ENCODE measurements around the gene GMDS. TPM values are rescaled to one million over a fixed set of nuclear protein-coding genes. Genes with fewer than 3 reads are reported as not detected.

Gene GMDS
- total RNA-seq, 2 donors from 2014 or later = 25.4 to 29.5 TPM

- Histone ChIP-seq H3K4me3 (ENCODE audit: low read length) (no peak overlapping the region), H3K36me3 (ENCODE audit: control insufficient read depth, insufficient read depth, low read length) (peaks cover 7% of the 10 kb centered on the region), H3K9ac (ENCODE audit: extremely low read depth, low read length, poor library complexity, severe bottlenecking) (no peak overlapping the region), H3K4me1 (ENCODE audit: control insufficient read depth, insufficient read depth, low read length) (no peaks in the 10 kb centered on the region), H3K27me3 (ENCODE audit: control insufficient read depth, insufficient read depth, low read length, poor library complexity, severe bottlenecking) (no peaks in the 10 kb centered on the region), H3K9me3 (ENCODE audit: control insufficient read depth, low read length) (no peaks in the 10 kb centered on the region), H3K27ac (ENCODE audit: low read depth, low read length) (no peak overlapping the region)
- Mint-ChIP-seq H3K36me3 (ENCODE audit: low read depth) (peaks cover 26% of the 10 kb centered on the region), H3K27ac (no peak overlapping the region), H3K4me1 (no peaks in the 10 kb centered on the region), H3K9me3 (no peaks in the 10 kb centered on the region), H3K4me3 (no peak overlapping the region), H3K27me3 (ENCODE audit: insufficient read depth) (no peaks in the 10 kb centered on the region)
- DNase-seq = no peak
- no peak for TF ChIP-seq CTCF (conservative IDR thresholded peaks at IDR 0.05)
- 91 to 94% methylated on average over 3 of the region's 3 CpGs for WGBS, 2 experiments (ENCODE audit: insufficient coverage in 1 of 2, insufficient read length in 1 of 2)
Measured at GRCh38 chr6:2258112-2258511, 12.7 kb upstream of the GMDS start.

GRCh38 chr6:2257363-2257762 is 12.0 kb upstream of the GMDS start:
- Mint-ChIP-seq H3K27ac (no peak overlapping the region), H3K36me3 (ENCODE audit: low read depth) (peaks cover 26% of the 10 kb centered on the region), H3K9me3 (no peaks in the 10 kb centered on the region)

GRCh38 chr6:2254747-2255146 is 9.3 kb upstream of the GMDS start:
- peaks cover 29% of the 10 kb centered on the region for H3K36me3 Mint-ChIP-seq (ENCODE audit: low read depth)
- H3K27ac ChIP-seq (ENCODE audit: low read depth, low read length) = no peak overlapping the region
- H3K36me3 ChIP-seq (ENCODE audit: control insufficient read depth, insufficient read depth, low read length) = peaks cover 7% of the 10 kb centered on the region
- no peak for DNase-seq
- H3K4me3 ChIP-seq (ENCODE audit: low read length) = no peak overlapping the region
- H3K27ac Mint-ChIP-seq = no peak overlapping the region
- H3K27me3 ChIP-seq (ENCODE audit: control insufficient read depth, insufficient read depth, low read length, poor library complexity, severe bottlenecking) = no peaks in the 10 kb centered on the region
- 83 to 95% methylated on average over 1 to 3 of the region's 3 CpGs for WGBS, 2 experiments (ENCODE audit: insufficient coverage in 1 of 2, insufficient read length in 1 of 2)
- no peak overlapping the region for H3K4me3 Mint-ChIP-seq
- no peak overlapping the region for H3K9ac ChIP-seq (ENCODE audit: extremely low read depth, low read length, poor library complexity, severe bottlenecking)
- no peak for TF ChIP-seq CTCF (conservative IDR thresholded peaks at IDR 0.05)
- no peaks in the 10 kb centered on the region for H3K27me3 Mint-ChIP-seq (ENCODE audit: insufficient read depth)
- H3K9me3 Mint-ChIP-seq = no peaks in the 10 kb centered on the region
- no peaks in the 10 kb centered on the region for H3K9me3 ChIP-seq (ENCODE audit: control insufficient read depth, low read length)
- H3K4me1 ChIP-seq (ENCODE audit: control insufficient read depth, insufficient read depth, low read length) = no peaks in the 10 kb centered on the region
- H3K4me1 Mint-ChIP-seq = no peaks in the 10 kb centered on the region

More at GRCh38 chr6:2257363-2257762, 12.0 kb upstream of the GMDS start:
- H3K4me1 Mint-ChIP-seq = no peaks in the 10 kb centered on the region
- no peak overlapping the region for H3K27ac ChIP-seq (ENCODE audit: low read depth, low read length)
- no peaks in the 10 kb centered on the region for H3K27me3 ChIP-seq (ENCODE audit: control insufficient read depth, insufficient read depth, low read length, poor library complexity, severe bottlenecking)
- H3K9me3 ChIP-seq (ENCODE audit: control insufficient read depth, low read length) = no peaks in the 10 kb centered on the region
- TF ChIP-seq CTCF (conservative IDR thresholded peaks at IDR 0.05) = no peak
- DNase-seq = no peak
- no peaks in the 10 kb centered on the region for H3K4me1 ChIP-seq (ENCODE audit: control insufficient read depth, insufficient read depth, low read length)
- no peak overlapping the region for H3K4me3 Mint-ChIP-seq
- H3K27me3 Mint-ChIP-seq (ENCODE audit: insufficient read depth) = no peaks in the 10 kb centered on the region
- no peak overlapping the region for H3K4me3 ChIP-seq (ENCODE audit: low read length)
- H3K36me3 ChIP-seq (ENCODE audit: control insufficient read depth, insufficient read depth, low read length) = peaks cover 7% of the 10 kb centered on the region
- H3K9ac ChIP-seq (ENCODE audit: extremely low read depth, low read length, poor library complexity, severe bottlenecking) = no peak overlapping the region

Data from endodermal cell (in vitro differentiated cells).